Activated naive CD4-positive, alpha-beta T cell treated with anti-CD3 and anti-CD28 coated beads, Interleukin-2, amount 10 ng/mL, durations not matched to agents 5 hours and 36 hours (primary cell): ENCODE data around the gene KRTAP23-1. TPM values are rescaled to one million over a fixed set of nuclear protein-coding genes. Genes with fewer than 3 reads are reported as not detected.

Source experiments
- microRNA-seq: library from miRNA; unstranded; fragments of <30 nt; microRNA quantifications from one replicate; pipeline ENCODE4 v1.2.0, GENCODE V29; 2022; ENCODE audit warnings: borderline microRNAs expressed, borderline replicate concordance
- total RNA-seq, 2 experiments: library from RNA; stranded (reverse); gene quantifications; one replicate each; pipeline ENCODE4 v1.2.3, GENCODE V29; 2021

The KRTAP23-1 gene, protein sequence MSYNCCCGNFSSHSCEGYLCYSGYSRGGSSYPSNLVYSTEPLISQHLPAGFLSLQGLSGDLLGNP
- not detected for total RNA-seq

DNA sequence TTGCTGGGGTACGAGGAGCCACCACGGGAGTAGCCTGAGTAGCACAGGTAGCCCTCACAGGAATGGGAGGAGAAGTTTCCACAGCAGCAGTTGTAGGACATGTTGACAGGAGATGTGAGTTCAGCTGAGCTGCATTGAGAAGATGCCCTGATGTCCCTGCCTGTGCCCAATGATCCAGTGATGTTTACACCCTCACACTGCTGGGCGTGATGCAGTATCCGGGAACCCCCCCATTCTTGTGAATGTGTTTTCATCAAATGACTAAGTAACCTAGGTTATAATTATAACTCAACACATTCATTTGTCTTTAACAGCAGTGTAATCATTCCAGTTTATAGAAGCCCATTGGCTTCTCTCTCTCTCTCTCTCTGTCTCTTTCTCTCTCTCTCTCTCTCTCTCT is at the start of gene KRTAP23-1:
KRTAP23-1 (minus strand) TSS at position 101 of the 400 bp plus-strand sequence; CDS start at position 101, 0 bp downstream.

DNA sequence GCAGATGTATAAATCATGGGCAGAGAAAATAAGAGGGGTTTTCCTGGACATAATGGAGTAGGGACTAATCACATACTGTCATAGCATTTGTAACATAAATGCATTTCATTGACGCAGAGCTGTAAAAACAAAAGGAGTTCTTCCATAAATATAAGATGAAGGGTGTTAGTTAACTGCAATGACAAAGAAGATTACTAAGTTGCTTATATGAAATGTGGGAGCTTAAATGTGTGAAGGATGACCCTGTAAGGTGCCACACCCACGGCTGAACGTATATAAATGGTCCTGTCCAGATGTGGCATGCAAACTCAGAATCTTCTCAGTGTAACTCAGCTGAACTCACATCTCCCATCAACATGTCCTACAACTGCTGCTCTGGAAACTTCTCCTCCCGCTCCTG is 47.3 kb upstream of the KRTAP23-1 start, which contains the start of gene KRTAP13-1:
KRTAP13-1 (plus strand) TSS at position 301 of the 400 bp plus-strand sequence; CDS start at position 357, 56 bp downstream.

DNA sequence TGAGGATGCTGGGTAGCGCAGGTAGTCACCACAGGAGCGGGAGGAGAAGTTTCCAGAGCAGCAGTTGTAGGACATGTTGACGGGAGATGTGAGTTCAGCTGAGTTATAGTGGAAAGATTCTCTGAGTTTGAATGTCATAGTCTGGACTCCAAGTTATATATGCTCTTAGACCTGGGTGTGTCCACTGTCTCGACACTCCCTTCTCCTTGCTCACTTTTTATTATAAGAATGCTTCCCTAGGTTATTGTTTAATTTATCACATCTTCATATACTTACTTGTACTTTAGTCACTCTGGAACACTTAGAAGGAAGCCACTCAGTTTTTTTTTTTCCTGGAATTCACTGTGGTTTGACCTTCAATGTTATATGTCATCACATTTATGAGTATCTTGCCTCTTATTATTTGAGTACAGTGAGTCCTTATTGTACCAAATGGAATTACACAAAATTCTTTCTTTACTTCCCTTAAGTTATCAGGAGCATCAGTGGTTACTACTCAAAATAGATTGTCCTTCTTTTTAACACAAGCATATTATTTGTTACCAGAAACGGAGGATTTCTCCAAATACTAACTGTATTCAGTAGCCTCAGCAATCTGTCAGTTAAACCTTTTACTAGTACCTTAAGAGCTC is 23.8 kb upstream of the KRTAP23-1 start, which contains the start of gene KRTAP13-2:
KRTAP13-2 (minus strand) TSS at position 133 of the 632 bp plus-strand sequence; CDS start at position 75, 58 bp downstream.

DNA sequence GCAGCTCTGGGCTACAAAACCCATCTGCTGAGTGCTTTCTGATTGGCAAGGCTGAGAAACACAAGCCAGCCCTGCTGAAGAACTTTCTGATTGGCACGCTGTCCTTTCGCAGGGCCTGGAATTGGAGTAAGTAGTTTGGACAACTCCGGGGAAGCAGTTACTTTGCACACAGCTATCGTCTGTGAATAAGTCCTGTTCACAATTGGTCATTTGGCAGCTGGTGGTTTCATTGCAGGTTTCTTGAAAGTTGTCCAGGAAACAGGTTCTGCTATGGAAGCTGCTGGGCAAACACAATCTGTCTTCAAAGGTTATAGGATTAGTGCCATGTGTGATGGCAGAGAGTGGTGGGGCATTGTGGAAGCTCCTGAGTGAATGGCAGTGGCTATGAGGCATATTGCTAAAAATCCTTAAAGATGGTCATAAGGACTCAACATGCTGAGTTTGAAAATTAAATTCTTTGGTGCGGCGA is 11.1 kb downstream of the KRTAP23-1 start, which contains the start of gene KRTAP27-1:
KRTAP27-1 (minus strand) TSS at position 419 of the 469 bp plus-strand sequence; CDS start at position 393, 26 bp downstream.

DNA sequence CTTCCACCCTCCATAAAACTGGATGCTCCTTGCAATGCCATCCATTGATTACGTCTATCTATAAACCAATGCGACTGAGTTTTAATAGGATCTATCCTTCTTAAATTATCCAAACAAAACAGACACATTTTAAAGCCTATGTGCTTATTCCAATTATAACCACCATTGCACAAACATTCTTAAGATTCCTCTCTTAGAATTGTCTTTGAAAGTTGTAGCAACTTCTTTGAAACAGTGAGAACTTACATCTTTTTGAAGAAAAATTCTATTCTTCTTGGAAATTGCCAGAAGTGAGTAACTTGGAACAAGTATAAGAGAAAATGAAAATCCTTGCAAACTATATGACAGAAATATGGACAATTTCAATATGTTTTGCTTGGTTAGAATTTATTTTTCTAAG is 28.2 kb downstream of the KRTAP23-1 start, which contains the start of gene KRTAP26-1:
KRTAP26-1 (minus strand) TSS at position 101 of the 400 bp plus-strand sequence. CDS start 280 bp downstream, outside the sequence.

Small RNA genes lying within 50 kb of the gene (microRNA-seq; reads per million reads assigned to microRNA genes)
- gene MIR4327, result not detected

Other genes with a start within 250 kb of the KRTAP23-1 start
- gene CLDN17, start 181.8 kb downstream of the KRTAP23-1 start, total RNA-seq, result not detected
- not detected for gene CLDN8, start 132.5 kb downstream of the KRTAP23-1 start, total RNA-seq
- gene KRTAP24-1, start 65.7 kb downstream of the KRTAP23-1 start, total RNA-seq, result not detected
- not detected for gene KRTAP25-1, start 59.1 kb downstream of the KRTAP23-1 start, total RNA-seq
- gene KRTAP26-1, start 28.3 kb downstream of the KRTAP23-1 start, total RNA-seq, result not detected
- not detected for gene KRTAP27-1, start 10.9 kb downstream of the KRTAP23-1 start, total RNA-seq
- gene KRTAP13-2, start 23.7 kb upstream of the KRTAP23-1 start, total RNA-seq, result not detected
- gene KRTAP13-1, start 47.4 kb upstream of the KRTAP23-1 start, total RNA-seq, result not detected
- gene KRTAP13-3, start 77.3 kb upstream of the KRTAP23-1 start, total RNA-seq, result not detected
- not detected for gene KRTAP13-4, start 81.6 kb upstream of the KRTAP23-1 start, total RNA-seq
- not detected for gene KRTAP15-1, start 91.7 kb upstream of the KRTAP23-1 start, total RNA-seq
- gene KRTAP19-1, start 131.8 kb upstream of the KRTAP23-1 start, total RNA-seq, result not detected
- gene KRTAP19-2, start 138.8 kb upstream of the KRTAP23-1 start, total RNA-seq, result not detected
- not detected for gene KRTAP19-3, start 143.4 kb upstream of the KRTAP23-1 start, total RNA-seq
- not detected for gene KRTAP19-4, start 148.6 kb upstream of the KRTAP23-1 start, total RNA-seq
- not detected for gene KRTAP19-5, start 153.5 kb upstream of the KRTAP23-1 start, total RNA-seq
- gene KRTAP19-6, start 193.3 kb upstream of the KRTAP23-1 start, total RNA-seq, result not detected
- not detected for gene KRTAP19-7, start 212.7 kb upstream of the KRTAP23-1 start, total RNA-seq
- gene KRTAP22-2, start 241.8 kb upstream of the KRTAP23-1 start, total RNA-seq, result not detected
- not detected for gene KRTAP6-3, start 243.8 kb upstream of the KRTAP23-1 start, total RNA-seq